H9 (cell line): Measurements from ENCODE around the gene KCNJ1. TPM values are rescaled to one million over a fixed set of nuclear protein-coding genes. Genes with fewer than 3 reads are reported as not detected.

ENCODE experiments used
- DNase-seq: peaks from one replicate; pipeline ENCODE4 v3.0.0-alpha.2; 2017
- H2AFZ ChIP-seq: one replicate; pipeline ENCODE4 v1.6.1; 2013; ENCODE audit warnings: mild to moderate bottlenecking, low read length, control low read depth, moderate library complexity
- H2AK5ac ChIP-seq: 2 replicates; pipeline ENCODE4 v1.6.1; 2013; ENCODE audit warnings: low read length, control low read depth, mixed read lengths; ENCODE audit not compliant: insufficient read length
- H2BK120ac ChIP-seq: one replicate; pipeline ENCODE4 v1.6.1; 2013; ENCODE audit warnings: low read depth, mild to moderate bottlenecking, low read length, control low read depth, inconsistent platforms; ENCODE audit not compliant: poor library complexity, severe bottlenecking
- H2BK12ac ChIP-seq: 2 replicates; pipeline ENCODE4 v1.6.1; 2013; ENCODE audit warnings: low read length, control low read depth, mixed read lengths, low read depth; ENCODE audit not compliant: insufficient read length
- H2BK15ac ChIP-seq: 2 replicates; pipeline ENCODE4 v1.6.1; 2013; ENCODE audit warnings: low read depth, low read length, control low read depth
- H2BK20ac ChIP-seq: one replicate; pipeline ENCODE4 v1.6.1; 2013; ENCODE audit warnings: low read depth, mild to moderate bottlenecking, low read length, control low read depth, inconsistent platforms; ENCODE audit not compliant: poor library complexity, severe bottlenecking
- H2BK5ac ChIP-seq: 2 replicates; pipeline ENCODE4 v1.6.1; 2013; ENCODE audit warnings: low read length, control low read depth, mixed read lengths; ENCODE audit not compliant: insufficient read length
- H3K14ac ChIP-seq: 2 replicates; pipeline ENCODE4 v1.6.1; 2013; ENCODE audit warnings: low read length, control low read depth; ENCODE audit not compliant: insufficient read depth
- H3K18ac ChIP-seq: 2 replicates; pipeline ENCODE4 v1.6.1; 2013; ENCODE audit warnings: low read depth, mild to moderate bottlenecking, mixed read lengths, low read length, control low read depth; ENCODE audit not compliant: insufficient read length
- H3K23ac ChIP-seq: 2 replicates; pipeline ENCODE4 v1.6.1; 2013; ENCODE audit warnings: low read length, control low read depth, mixed read lengths, low read depth; ENCODE audit not compliant: insufficient read length
- H3K23me2 ChIP-seq: 2 replicates; pipeline ENCODE4 v1.6.1; 2013; ENCODE audit warnings: low read depth, mild to moderate bottlenecking, mixed read lengths, low read length, control low read depth; ENCODE audit not compliant: insufficient read length, poor library complexity, severe bottlenecking
- H3K27ac ChIP-seq: 2 replicates; pipeline ENCODE4 v1.5.1; 2013; ENCODE audit warnings: low read length, control low read depth, mixed read lengths, low read depth; ENCODE audit not compliant: insufficient read length
- H3K27me3 ChIP-seq: 2 replicates; pipeline ENCODE4 v1.6.1; 2013; ENCODE audit warnings: low read length, control low read depth, inconsistent platforms; ENCODE audit not compliant: insufficient read depth
- H3K4ac ChIP-seq: 2 replicates; pipeline ENCODE4 v1.6.1; 2013; ENCODE audit warnings: low read depth, mild to moderate bottlenecking, control low read depth, inconsistent platforms, low read length, moderate library complexity
- H3K4me1 ChIP-seq: 2 replicates; pipeline ENCODE4 v1.6.1; 2013; ENCODE audit warnings: low read length, control low read depth, inconsistent platforms; ENCODE audit not compliant: insufficient read depth
- H3K4me2 ChIP-seq: 2 replicates; pipeline ENCODE4 v1.6.1; 2013; ENCODE audit warnings: low read length, control low read depth, mixed read lengths; ENCODE audit not compliant: insufficient read length, insufficient read depth
- H3K56ac ChIP-seq: 2 replicates; pipeline ENCODE4 v1.6.1; 2013; ENCODE audit warnings: low read depth, mild to moderate bottlenecking, mixed read lengths, low read length, control low read depth; ENCODE audit not compliant: insufficient read length
- H3K79me1 ChIP-seq: 2 replicates; pipeline ENCODE4 v1.6.1; 2013; ENCODE audit warnings: low read depth, mild to moderate bottlenecking, moderate library complexity, low read length, control low read depth, inconsistent platforms; ENCODE audit not compliant: insufficient read depth, poor library complexity, severe bottlenecking
- H3K79me2 ChIP-seq: 2 replicates; pipeline ENCODE4 v1.6.1; 2013; ENCODE audit warnings: low read length, control low read depth, inconsistent platforms; ENCODE audit not compliant: insufficient read depth
- H3K9ac ChIP-seq: 2 replicates; pipeline ENCODE4 v1.6.1; 2013; ENCODE audit warnings: low read length, control low read depth, mixed read lengths; ENCODE audit not compliant: insufficient read length; ENCODE audit errors: extremely low read depth
- H3K9me3 ChIP-seq: one replicate; pipeline ENCODE4 v1.6.1; 2013; ENCODE audit warnings: low read depth, low read length, inconsistent platforms; ENCODE audit not compliant: control insufficient read depth
- H3T11ph ChIP-seq: one replicate; pipeline ENCODE4 v1.6.1; 2013; ENCODE audit warnings: mild to moderate bottlenecking, low read length, control low read depth, inconsistent platforms
- H4K20me1 ChIP-seq: one replicate; pipeline ENCODE4 v1.6.1; 2013; ENCODE audit not compliant: control insufficient read depth, insufficient read length, insufficient read depth
- H4K5ac ChIP-seq: 2 replicates; pipeline ENCODE4 v1.6.1; 2013; ENCODE audit warnings: low read depth, mild to moderate bottlenecking, mixed read lengths, low read length, control low read depth; ENCODE audit not compliant: insufficient read length
- H4K8ac ChIP-seq: replicated peaks from 2 replicates; pipeline ENCODE4 v1.6.1; 2013; ENCODE audit warnings: low read length, control low read depth, mixed read lengths, low read depth; ENCODE audit not compliant: insufficient read length
- H4K91ac ChIP-seq: 2 replicates; pipeline ENCODE4 v1.6.1; 2013; ENCODE audit warnings: low read depth, mild to moderate bottlenecking, moderate library complexity, mixed read lengths, low read length, control low read depth; ENCODE audit not compliant: insufficient read length
- H3K27ac Mint-ChIP-seq, 3 experiments: 2 replicates in 2 of 3; 3 replicates in 1 of 3; pipeline ENCODE4 v1.8.0; 2020 to 2021; ENCODE audit warnings: mixed read lengths in 3 of 3, mild to moderate bottlenecking in 1 of 3, moderate library complexity in 1 of 3
- H3K27me3 Mint-ChIP-seq: 2 replicates; pipeline ENCODE4 v1.8.0; 2021; ENCODE audit warnings: low read depth, mild to moderate bottlenecking, moderate library complexity, mixed read lengths
- H3K36me3 Mint-ChIP-seq, 3 experiments: 2 replicates in 2 of 3; 3 replicates in 1 of 3; pipeline ENCODE4 v1.8.0; 2020 to 2021; ENCODE audit warnings: low read depth in 3 of 3, mixed read lengths in 3 of 3; ENCODE audit not compliant: insufficient read depth in 1 of 3
- H3K4me1 Mint-ChIP-seq, 2 experiments: 2 replicates each; pipeline ENCODE4 v1.8.0; 2020; ENCODE audit warnings: mixed read lengths in 2 of 2
- H3K4me3 Mint-ChIP-seq, 2 experiments: 2 replicates in 1 of 2; 3 replicates in 1 of 2; pipeline ENCODE4 v1.8.0; 2020 to 2021; ENCODE audit warnings: mild to moderate bottlenecking in 2 of 2, mixed read lengths in 2 of 2, moderate library complexity in 1 of 2
- H3K9me3 Mint-ChIP-seq, 2 experiments: 2 replicates in 1 of 2; 3 replicates in 1 of 2; pipeline ENCODE4 v1.8.0; 2020; ENCODE audit warnings: mild to moderate bottlenecking in 2 of 2, mixed read lengths in 2 of 2, moderate library complexity in 1 of 2
- WGBS: extraction: QIAGEN DNeasy Blood & Tissue Kit; methylation state at CpG from one replicate; pipeline ENCODE4 v1.1.7; 2013; ENCODE audit warnings: missing lambda C conversion rate, low lambda C conversion rate, mixed read lengths; ENCODE audit not compliant: insufficient read length; ENCODE audit errors: extremely low coverage; 5-methylcytosine and 5-hydroxymethylcytosine counted together
- total RNA-seq: library from RNA; stranded (reverse); gene quantifications from 2 replicates; pipeline ENCODE4 v1.2.1, GENCODE V29; 2021
- TF ChIP-seq, protein P1 (sequence below): fragments of 200-600 bp; sonication (generic); conservative IDR thresholded peaks from 3 replicates; pipeline ENCODE4 v1.8.0; 2021; ENCODE audit warnings: antibody characterized with exemption, mild to moderate bottlenecking

The KCNJ1 gene
- total RNA-seq, 1 experiment from 2014 or later: not detected

DNA sequence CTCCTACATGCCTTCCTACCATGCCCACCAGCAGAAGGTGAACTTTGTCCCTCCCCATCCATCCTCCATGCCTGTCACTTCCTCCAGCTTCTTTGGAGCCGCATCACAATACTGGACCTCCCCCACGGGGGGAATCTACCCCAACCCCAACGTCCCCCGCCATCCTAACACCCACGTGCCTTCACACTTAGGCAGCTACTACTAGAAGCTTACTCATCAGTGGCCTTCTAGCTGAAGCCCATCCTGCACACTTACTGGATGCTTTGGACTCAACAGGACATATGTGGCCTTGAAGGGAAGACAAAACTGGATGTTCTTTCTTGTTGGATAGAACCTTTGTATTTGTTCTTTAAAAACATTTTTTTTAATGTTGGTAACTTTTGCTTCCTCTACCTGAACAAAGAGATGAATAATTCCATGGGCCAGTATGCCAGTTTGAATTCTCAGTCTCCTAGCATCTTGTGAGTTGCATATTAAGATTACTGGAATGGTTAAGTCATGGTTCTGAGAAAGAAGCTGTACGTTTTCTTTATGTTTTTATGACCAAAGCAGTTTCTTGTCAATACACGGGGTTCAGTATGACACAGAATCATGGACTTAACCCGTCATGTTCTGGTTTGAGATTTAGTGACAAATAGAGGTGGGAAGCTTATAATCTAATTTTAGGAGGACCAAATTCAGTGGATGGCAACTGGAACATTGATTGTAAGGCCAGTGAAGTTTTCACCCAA, 56.1 kb downstream of the KCNJ1 start:
- Histone ChIP-seq H3T11ph (no peak overlapping the region), H3K23me2 (peaks cover 3% of the 10 kb centered on the region), H3K23ac (no peak overlapping the region), H3K14ac (no peak overlapping the region), H3K4me2 (no peak overlapping the region), H2BK20ac (no peak overlapping the region), H3K9ac (no peak overlapping the region), H4K8ac (no peak overlapping the region), H2BK12ac (no peak overlapping the region), H3K79me2 (no peaks in the 10 kb centered on the region), H4K91ac (no peak overlapping the region), H3K27ac (no peak overlapping the region), H4K20me1 (no peaks in the 10 kb centered on the region), H3K27me3 (no peaks in the 10 kb centered on the region), H3K4me1 (peaks cover 4% of the 10 kb centered on the region; the same call in 1 of the 2 replicates), H3K9me3 (no peaks in the 10 kb centered on the region), H2BK120ac (no peak overlapping the region), H3K18ac (no peak overlapping the region), H2AK5ac (no peak overlapping the region), H4K5ac (no peak overlapping the region), H2BK15ac (no peak overlapping the region), H2AFZ (no peak overlapping the region), H3K79me1 (no peaks in the 10 kb centered on the region), H3K56ac (no peak overlapping the region), H2BK5ac (no peak overlapping the region), H3K4ac (no peak overlapping the region)
- peaks cover 17 to 20% of the 10 kb centered on the region in 2 experiments for H3K4me1 Mint-ChIP-seq
- no peaks in the 10 kb centered on the region; a peak in 1 of 5 replicates for H3K9me3 Mint-ChIP-seq
- H3K4me3 Mint-ChIP-seq: no peak overlapping the region; a peak in 1 of 5 replicates
- TF ChIP-seq, protein P1, sequence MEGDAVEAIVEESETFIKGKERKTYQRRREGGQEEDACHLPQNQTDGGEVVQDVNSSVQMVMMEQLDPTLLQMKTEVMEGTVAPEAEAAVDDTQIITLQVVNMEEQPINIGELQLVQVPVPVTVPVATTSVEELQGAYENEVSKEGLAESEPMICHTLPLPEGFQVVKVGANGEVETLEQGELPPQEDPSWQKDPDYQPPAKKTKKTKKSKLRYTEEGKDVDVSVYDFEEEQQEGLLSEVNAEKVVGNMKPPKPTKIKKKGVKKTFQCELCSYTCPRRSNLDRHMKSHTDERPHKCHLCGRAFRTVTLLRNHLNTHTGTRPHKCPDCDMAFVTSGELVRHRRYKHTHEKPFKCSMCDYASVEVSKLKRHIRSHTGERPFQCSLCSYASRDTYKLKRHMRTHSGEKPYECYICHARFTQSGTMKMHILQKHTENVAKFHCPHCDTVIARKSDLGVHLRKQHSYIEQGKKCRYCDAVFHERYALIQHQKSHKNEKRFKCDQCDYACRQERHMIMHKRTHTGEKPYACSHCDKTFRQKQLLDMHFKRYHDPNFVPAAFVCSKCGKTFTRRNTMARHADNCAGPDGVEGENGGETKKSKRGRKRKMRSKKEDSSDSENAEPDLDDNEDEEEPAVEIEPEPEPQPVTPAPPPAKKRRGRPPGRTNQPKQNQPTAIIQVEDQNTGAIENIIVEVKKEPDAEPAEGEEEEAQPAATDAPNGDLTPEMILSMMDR: no peak
- DNase-seq: no peak
- H3K27me3 Mint-ChIP-seq: peaks cover 4% of the 10 kb centered on the region; the same call in 1 of the 2 replicates
- H3K27ac Mint-ChIP-seq: no peak overlapping the region
- H3K36me3 Mint-ChIP-seq: no peaks in the 10 kb centered on the region
- no CpG with 5 or more reads among the region's 8 CpGs for WGBS
